H1 (cell line): Measurements from ENCODE around the gene SLC19A1. TPM values are rescaled to one million over a fixed set of nuclear protein-coding genes. Genes with fewer than 3 reads are reported as not detected.

Experiments
- CTCF ChIA-PET: fragments of 300-600 bp; sonication (Branson Sonifier 250); formaldehyde crosslinking; loops from one replicate; lab custom pipeline; 2021; ENCODE audit not compliant: partially characterized antibody; lab: Charles Lee
- POLR2A ChIA-PET: fragments of 300-600 bp; sonication (Branson Sonifier 250); formaldehyde crosslinking; loops from one replicate; lab custom pipeline; 2021; ENCODE audit warnings: inconsistent platforms; ENCODE audit not compliant: partially characterized antibody; lab: Charles Lee
- DNase-seq, 2 experiments: peaks; one replicate each; pipeline versions ENCODE4 v3.0.0 to v3.0.0-alpha.2; 2010 to 2022; ENCODE audit warnings: low spot score in 2 of 2, low read depth in 1 of 2, mixed read lengths in 1 of 2
- FAIRE-seq: peaks from 2 replicates; lab custom pipeline; 2011; peaks lifted over from hg19 to GRCh38; lab: Jason Lieb, UNC
- H2AFZ ChIP-seq: 2 replicates; pipeline ENCODE4 v1.8.1; 2012; ENCODE audit warnings: low read length, inconsistent platforms
- H2AK5ac ChIP-seq: 2 replicates; pipeline ENCODE4 v1.6.1; 2013; ENCODE audit warnings: low read depth, low read length
- H2BK120ac ChIP-seq: replicated peaks from 2 replicates; pipeline ENCODE3; 2013; ENCODE audit warnings: low read depth, low read length, inconsistent platforms
- H2BK12ac ChIP-seq: 2 replicates; pipeline ENCODE4 v1.6.1; 2013; ENCODE audit warnings: low read depth, low read length
- H2BK15ac ChIP-seq: 2 replicates; pipeline ENCODE4 v1.6.1; 2013; ENCODE audit warnings: low read length
- H2BK20ac ChIP-seq: 2 replicates; pipeline ENCODE4 v1.6.1; 2013; ENCODE audit warnings: low read length
- H2BK5ac ChIP-seq: 2 replicates; pipeline ENCODE4 v1.6.1; 2013; ENCODE audit warnings: low read depth, low read length
- H3K14ac ChIP-seq: 2 replicates; pipeline ENCODE4 v1.6.1; 2013; ENCODE audit warnings: inconsistent platforms; ENCODE audit not compliant: insufficient read length
- H3K18ac ChIP-seq: 2 replicates; pipeline ENCODE4 v1.6.1; 2013; ENCODE audit warnings: low read length; ENCODE audit errors: extremely low read depth
- H3K23ac ChIP-seq: 2 replicates; pipeline ENCODE4 v1.6.1; 2013; ENCODE audit warnings: inconsistent platforms; ENCODE audit not compliant: insufficient read length
- H3K23me2 ChIP-seq: 2 replicates; pipeline ENCODE4 v1.6.1; 2013; ENCODE audit warnings: low read depth, low read length
- H3K27ac ChIP-seq: 2 replicates; pipeline ENCODE4 v1.6.1; 2011; ENCODE audit warnings: low read depth, low read length, inconsistent platforms
- H3K27me3 ChIP-seq, 4 experiments: replicated peaks in 1 of 4; 1 replicate in 1 of 4; 2 replicates in 3 of 4; pipeline versions ENCODE4 v1.6.1 to v1.8.1; 2011 to 2013; ENCODE audit warnings: low read length in 3 of 4, mild to moderate bottlenecking in 3 of 4, inconsistent platforms in 2 of 4, mixed read lengths in 2 of 4, moderate library complexity in 1 of 4; ENCODE audit not compliant: control insufficient read depth in 3 of 4, insufficient read depth in 3 of 4; ENCODE audit errors: extremely low read depth in 1 of 4
- H3K36me3 ChIP-seq, 4 experiments: 2 replicates each; pipeline versions ENCODE4 v1.6.1 to v1.8.1; 2011 to 2013; ENCODE audit warnings: mild to moderate bottlenecking in 4 of 4, low read length in 3 of 4, moderate library complexity in 2 of 4, control low read depth in 1 of 4, inconsistent platforms in 1 of 4; ENCODE audit not compliant: insufficient read depth in 4 of 4, control insufficient read depth in 2 of 4
- H3K4ac ChIP-seq: replicated peaks from 2 replicates; pipeline ENCODE3; 2013; ENCODE audit warnings: low read length, low read depth, mixed read lengths, inconsistent platforms; ENCODE audit not compliant: insufficient read length
- H3K4me1 ChIP-seq, 4 experiments: replicated peaks in 1 of 4; 1 replicate in 1 of 4; 2 replicates in 3 of 4; pipeline versions ENCODE4 v1.6.1 to v1.8.1; 2011 to 2013; ENCODE audit warnings: low read length in 3 of 4, inconsistent platforms in 2 of 4, mixed read lengths in 1 of 4; ENCODE audit not compliant: insufficient read depth in 4 of 4, control insufficient read depth in 3 of 4
- H3K4me2 ChIP-seq, 2 experiments: 2 replicates each; pipeline versions ENCODE4 v1.6.1 to v1.8.1; 2011 to 2013; ENCODE audit warnings: low read depth in 2 of 2, low read length in 2 of 2, control low read depth in 1 of 2, inconsistent platforms in 1 of 2, mild to moderate bottlenecking in 1 of 2; ENCODE audit not compliant: insufficient read depth in 1 of 2
- H3K4me3 ChIP-seq, 4 experiments: fragments of 200-600, 300-600 bp in 1 of 4; sonication (generic), shearing (Covaris generic), sonication (Bioruptor Twin) in 1 of 4; 2 replicates each; pipeline versions ENCODE4 v1.5.1 to v1.8.1; 2011 to 2016; ENCODE audit warnings: low read length in 4 of 4, low read depth in 3 of 4, control low read depth in 2 of 4, inconsistent platforms in 2 of 4, mild to moderate bottlenecking in 2 of 4, mixed read lengths in 1 of 4, moderate library complexity in 1 of 4; ENCODE audit not compliant: insufficient read depth in 2 of 4; ENCODE audit errors: extremely low read depth in 1 of 4
- H3K56ac ChIP-seq: replicated peaks from 2 replicates; pipeline ENCODE3; 2013; ENCODE audit warnings: low read depth, mild to moderate bottlenecking, mixed read lengths, low read length, inconsistent platforms; ENCODE audit not compliant: insufficient read length
- H3K79me1 ChIP-seq: 2 replicates; pipeline ENCODE4 v1.6.1; 2013; ENCODE audit warnings: low read depth, low read length, control low read depth
- H3K79me2 ChIP-seq, 2 experiments: 2 replicates each; pipeline versions ENCODE4 v1.6.1 to v1.8.1; 2012 to 2013; ENCODE audit warnings: low read length in 2 of 2, mild to moderate bottlenecking in 2 of 2, inconsistent platforms in 1 of 2; ENCODE audit not compliant: insufficient read depth in 2 of 2, control insufficient read depth in 1 of 2
- H3K9ac ChIP-seq, 4 experiments: replicated peaks in 1 of 4; 1 replicate in 1 of 4; 2 replicates in 3 of 4; pipeline versions ENCODE4 v1.6.1 to v1.8.1; 2011 to 2013; ENCODE audit warnings: low read depth in 3 of 4, low read length in 3 of 4, control low read depth in 2 of 4, mild to moderate bottlenecking in 2 of 4, moderate library complexity in 2 of 4, inconsistent platforms in 1 of 4; ENCODE audit errors: extremely low read depth in 1 of 4
- H3K9me3 ChIP-seq, 2 experiments: 2 replicates each; pipeline versions ENCODE4 v1.6.1 to v1.8.1; 2012 to 2013; ENCODE audit warnings: mild to moderate bottlenecking in 2 of 2, moderate library complexity in 2 of 2, control low read depth in 1 of 2, inconsistent platforms in 1 of 2, low read depth in 1 of 2, low read length in 1 of 2, mixed read lengths in 1 of 2; ENCODE audit not compliant: insufficient read depth in 2 of 2
- H4K20me1 ChIP-seq, 2 experiments: replicated peaks in 1 of 2; 2 replicates each; pipeline versions ENCODE3 to v1.8.1; 2011 to 2013; ENCODE audit warnings: inconsistent platforms in 2 of 2, low read length in 2 of 2, mild to moderate bottlenecking in 1 of 2; ENCODE audit not compliant: insufficient read depth in 2 of 2, control insufficient read depth in 1 of 2
- H4K5ac ChIP-seq: 2 replicates; pipeline ENCODE4 v1.6.1; 2013; ENCODE audit warnings: low read length, low read depth, mixed read lengths, inconsistent platforms; ENCODE audit not compliant: insufficient read length
- H4K8ac ChIP-seq: 2 replicates; pipeline ENCODE4 v1.8.0; 2013; ENCODE audit warnings: mild to moderate bottlenecking, moderate library complexity, low read length, inconsistent platforms; ENCODE audit not compliant: insufficient read depth; ENCODE audit errors: extremely low read depth
- H4K91ac ChIP-seq: replicated peaks from 2 replicates; pipeline ENCODE3; 2013; ENCODE audit warnings: low read length, mixed read lengths, inconsistent platforms; ENCODE audit not compliant: insufficient read length
- ASH2L ChIP-seq: fragments of 200-600, 300-600 bp; sonication (generic); IDR thresholded peaks from one replicate; pipeline ENCODE4 v1.7.1; 2017; ENCODE audit warnings: low read length
- BCL11A ChIP-seq, 2 experiments: IDR thresholded peaks; one replicate each; pipeline ENCODE4 v1.6.1; 2011; ENCODE audit warnings: low read depth in 2 of 2, low read length in 2 of 2, mild to moderate bottlenecking in 2 of 2
- GTF2F1 ChIP-seq: IDR thresholded peaks from 2 replicates; pipeline ENCODE4 v1.6.1; 2012; ENCODE audit warnings: low read depth, low read length, improper control_type of control experiment, borderline replicate concordance
- MAFK ChIP-seq: IDR thresholded peaks from 2 replicates; pipeline ENCODE4 v1.6.1; 2012; ENCODE audit warnings: low read depth, mild to moderate bottlenecking, improper control_type of control experiment, low read length
- PHF8 ChIP-seq: fragments of 200-600 bp; sonication (generic); conservative IDR thresholded peaks from 2 replicates; pipeline ENCODE4 v1.7.1; 2012; ENCODE audit warnings: low read depth, mild to moderate bottlenecking, inconsistent platforms, low read length, moderate library complexity
- POLR2AphosphoS5 ChIP-seq: IDR thresholded peaks from 2 replicates; pipeline ENCODE4 v1.6.1; 2011; ENCODE audit warnings: low read depth, low read length
- SAP30 ChIP-seq: fragments of 300-600 bp; sonication (generic); IDR thresholded peaks from 2 replicates; pipeline ENCODE4 v1.7.1; 2012; ENCODE audit warnings: low read length, moderate library complexity, mild to moderate bottlenecking, inconsistent platforms; ENCODE audit not compliant: insufficient read depth, insufficient replicate concordance
- WGBS, 2 experiments: shearing (Covaris generic) in 1 of 2; methylation state at CpG; one replicate each; pipeline versions ENCODE4 v1.1.6 to v1.1.7; 2013 to 2015; ENCODE audit warnings: low lambda C conversion rate in 2 of 2, mixed read lengths in 2 of 2, inconsistent platforms in 1 of 2, low coverage in 1 of 2, missing lambda C conversion rate in 1 of 2; ENCODE audit not compliant: insufficient replicate concordance in 2 of 2, insufficient coverage in 1 of 2, insufficient read length in 1 of 2; ENCODE audit errors: extremely low coverage in 1 of 2, missing lambda C conversion rate in 1 of 2; 5-methylcytosine and 5-hydroxymethylcytosine counted together
- polyA plus RNA-seq, 7 experiments: library from polyadenylated mRNA; depleted of rRNA in 3 of 7; stranded (reverse) in 5 of 7; unstranded in 2 of 7; fragments of >200 nt in 5 of 7; fragments of 200-250 nt in 2 of 7; gene quantifications; 1 replicate in 5 of 7; 2 replicates in 1 of 7; 4 replicates in 1 of 7; pipeline versions ENCODE4 v1.2.1 to v1.2.3, GENCODE V29; 2011 to 2013; ENCODE audit warnings: missing spikeins in 2 of 7, mixed read lengths in 2 of 7
- total RNA-seq: library from RNA; stranded (reverse); fragmentation: NEBNext Ultra II Directional; extraction: Animal tissue kit (Norgen Biotek cat#: 25700); gene quantifications from 2 replicates; pipeline ENCODE4 v1.2.1, GENCODE V29; 2021
- TF ChIP-seq, protein P1 (sequence below): IDR thresholded peaks from 2 replicates; pipeline ENCODE4 v1.6.1; 2012; ENCODE audit warnings: low read length, inconsistent platforms
- TF ChIP-seq, protein P2 (sequence below): IDR thresholded peaks from 2 replicates; pipeline ENCODE4 v1.6.1; 2012; ENCODE audit warnings: inconsistent platforms

SLC19A1 gene
- total and polyA plus RNA-seq, 2 of the 8 experiments (the other 6 are each of a cell fraction or from before 2014, with no cell fraction given), result 31.6 to 43.8 TPM

DNA sequence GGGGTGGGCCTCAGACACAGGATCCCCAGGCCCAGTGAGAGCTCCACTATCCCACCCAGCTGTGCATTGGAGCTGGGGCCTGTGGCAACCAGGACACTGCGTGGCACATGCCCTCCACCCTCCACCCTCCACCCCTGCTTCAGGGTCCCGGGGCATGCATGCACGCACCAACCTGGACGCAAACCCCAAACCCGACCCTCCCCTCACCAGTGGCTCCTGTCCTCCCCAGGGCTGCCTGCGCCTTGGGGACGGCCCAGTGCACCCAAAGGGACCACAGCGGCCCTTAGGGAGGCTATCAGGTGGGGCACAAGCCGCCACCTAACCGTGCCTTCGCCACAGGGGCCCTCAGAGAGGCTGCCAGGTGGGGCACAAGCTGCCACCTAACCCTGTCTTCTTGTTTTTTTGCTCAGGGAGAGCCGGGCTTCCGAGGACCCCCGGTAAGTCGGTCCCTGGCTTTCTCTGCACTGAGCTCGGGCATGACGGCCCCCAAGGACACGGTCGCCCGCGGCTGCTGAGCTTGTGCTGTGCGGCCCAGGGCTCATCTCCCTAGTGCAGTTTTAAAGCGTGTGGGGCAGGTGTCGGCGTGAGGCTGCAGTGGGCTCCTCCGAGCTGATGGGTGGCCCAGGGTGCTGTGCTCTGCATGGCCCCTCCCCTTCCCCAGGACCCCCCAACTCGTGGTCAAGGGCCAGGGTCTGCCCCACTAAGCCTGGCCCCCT, 47.9 kb downstream of the SLC19A1 start:
- CTCF ChIA-PET, result interaction anchor here (1.2 to 1.8 kb wide), 4 partner anchors 9 to 19 kb away, joined by 3 to 4 read pairs (median 4); no protein-coding TSS in a partner anchor
- POLR2A ChIA-PET, result interaction anchor here (1.1 to 2.0 kb wide), 7 partner anchors 10 to 31 kb away, joined by 3 to 8 read pairs (median 3); no protein-coding TSS in a partner anchor
- Histone ChIP-seq H2BK20ac (no peak overlapping the region), H3K27me3 (no peaks in the 10 kb centered on the region), H2BK5ac (no peak overlapping the region), H3K14ac (no peak overlapping the region), H3K18ac (no peak overlapping the region), H3K79me2 (no peaks in the 10 kb centered on the region), H3K9me3 (no peaks in the 10 kb centered on the region), H3K4me2 (no peak overlapping the region), H2BK15ac (no peak overlapping the region), H3K79me1 (no peaks in the 10 kb centered on the region; the same call in 1 of the 2 replicates), H2AFZ (no peak overlapping the region), H3K27ac (no peak overlapping the region), H3K4me3 (no peak overlapping the region), H3K23ac (no peak overlapping the region), H4K20me1 (peaks cover 2 to 5% of the 10 kb centered on the region in 2 experiments), H2BK120ac (no peak overlapping the region), H4K8ac (no peak overlapping the region), H3K23me2 (no peaks in the 10 kb centered on the region), H4K91ac (no peak overlapping the region), H3K4me1 (peaks cover 0 to 6% (median 2%) of the 10 kb centered on the region in 4 experiments; a peak in 6 of 7 replicates), H2AK5ac (no peak overlapping the region), H3K36me3 (peaks cover 13 to 75% (median 29%) of the 10 kb centered on the region in 4 experiments), H2BK12ac (no peak overlapping the region), H4K5ac (no peak overlapping the region), H3K56ac (no peak overlapping the region), H3K9ac (no peak overlapping the region), H3K4ac (no peak overlapping the region)
- FAIRE-seq (no peak), DNase-seq (no peak)
- WGBS, 2 experiments, result 97% methylated on average over 24 of the region's 27 CpGs; no CpG with 5 or more reads in 1 of the 2 experiments
- TF ChIP-seq BCL11A (IDR thresholded peaks at IDR 0.05; ENCODE audit: low read depth in 2 of 2, low read length in 2 of 2), result no peak
- no peak for TF ChIP-seq PHF8
- TF ChIP-seq, protein P1, sequence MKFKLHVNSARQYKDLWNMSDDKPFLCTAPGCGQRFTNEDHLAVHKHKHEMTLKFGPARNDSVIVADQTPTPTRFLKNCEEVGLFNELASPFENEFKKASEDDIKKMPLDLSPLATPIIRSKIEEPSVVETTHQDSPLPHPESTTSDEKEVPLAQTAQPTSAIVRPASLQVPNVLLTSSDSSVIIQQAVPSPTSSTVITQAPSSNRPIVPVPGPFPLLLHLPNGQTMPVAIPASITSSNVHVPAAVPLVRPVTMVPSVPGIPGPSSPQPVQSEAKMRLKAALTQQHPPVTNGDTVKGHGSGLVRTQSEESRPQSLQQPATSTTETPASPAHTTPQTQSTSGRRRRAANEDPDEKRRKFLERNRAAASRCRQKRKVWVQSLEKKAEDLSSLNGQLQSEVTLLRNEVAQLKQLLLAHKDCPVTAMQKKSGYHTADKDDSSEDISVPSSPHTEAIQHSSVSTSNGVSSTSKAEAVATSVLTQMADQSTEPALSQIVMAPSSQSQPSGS, result no peak
- no peak for TF ChIP-seq ASH2L
- TF ChIP-seq SAP30, result no peak
- no peak for TF ChIP-seq GTF2F1
- TF ChIP-seq MAFK, result no peak
- TF ChIP-seq POLR2AphosphoS5, result no peak
- TF ChIP-seq, protein P2, sequence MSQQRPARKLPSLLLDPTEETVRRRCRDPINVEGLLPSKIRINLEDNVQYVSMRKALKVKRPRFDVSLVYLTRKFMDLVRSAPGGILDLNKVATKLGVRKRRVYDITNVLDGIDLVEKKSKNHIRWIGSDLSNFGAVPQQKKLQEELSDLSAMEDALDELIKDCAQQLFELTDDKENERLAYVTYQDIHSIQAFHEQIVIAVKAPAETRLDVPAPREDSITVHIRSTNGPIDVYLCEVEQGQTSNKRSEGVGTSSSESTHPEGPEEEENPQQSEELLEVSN, result no peak
